Panc1 (cell line): ENCODE data around the gene ARMC8. TPM values are rescaled to one million over a fixed set of nuclear protein-coding genes. Genes with fewer than 3 reads are reported as not detected.

Experiments used
- ATAC-seq: fragments of 200-7000 bp; cut with Tn5 transposase; 2 replicates; pipeline ENCODE4 v1.9.1; 2020; ENCODE audit warnings: mild to moderate bottlenecking, moderate library complexity
- BruUV-seq: library from RNA; stranded (reverse); fragments of 400-500 nt; replicated peaks from 2 replicates; lab custom pipeline; 2021; lab: Mats Ljungman, UMichigan
- CTCF ChIA-PET: fragments of 300-600 bp; sonication (Branson Sonifier 250); formaldehyde crosslinking; loops from one replicate; lab custom pipeline; 2022; ENCODE audit warnings: antibody characterized with exemption; lab: Charles Lee
- POLR2A ChIA-PET: fragments of 300-600 bp; sonication (Branson Sonifier 250); formaldehyde crosslinking; loops from one replicate; lab custom pipeline; 2022; ENCODE audit warnings: antibody characterized with exemption; lab: Charles Lee
- DNase-seq: peaks from one replicate; pipeline ENCODE4 v3.0.0-alpha.2; 2010; ENCODE audit warnings: low read depth, low spot score
- H3K27ac ChIP-seq: 2 replicates; pipeline ENCODE4 v1.5.1; 2011; ENCODE audit warnings: mild to moderate bottlenecking, low read length, inconsistent platforms
- H3K27me3 ChIP-seq: fragments of 200-500 bp; sonication (Bioruptor generic); 2 replicates; pipeline ENCODE4 v1.6.0; 2014; ENCODE audit warnings: low read length, inconsistent platforms; ENCODE audit not compliant: control insufficient read depth, insufficient read depth
- H3K36me3 ChIP-seq: fragments of 200-500 bp; sonication (Bioruptor generic); 2 replicates; pipeline ENCODE4 v1.5.1; 2014; ENCODE audit warnings: inconsistent platforms, mild to moderate bottlenecking, low read length, moderate library complexity; ENCODE audit not compliant: control insufficient read depth, insufficient read depth
- H3K4me1 ChIP-seq: 2 replicates; pipeline ENCODE4 v1.5.1; 2011; ENCODE audit warnings: inconsistent platforms, mild to moderate bottlenecking, low read length, moderate library complexity; ENCODE audit not compliant: control insufficient read depth, insufficient read depth
- H3K4me3 ChIP-seq, 2 experiments: 2 replicates each; pipeline ENCODE4 v1.5.1; 2011 to 2012; ENCODE audit warnings: low read depth in 2 of 2, low read length in 2 of 2, mild to moderate bottlenecking in 2 of 2, inconsistent platforms in 1 of 2, moderate library complexity in 1 of 2
- H3K9me3 ChIP-seq: fragments of 200-500 bp; sonication (Bioruptor generic); 2 replicates; pipeline ENCODE4 v1.5.1; 2014; ENCODE audit warnings: low read depth, mild to moderate bottlenecking, inconsistent platforms, low read length, moderate library complexity; ENCODE audit not compliant: control insufficient read depth, insufficient read depth
- CTCF ChIP-seq: fragments of 450-650 bp; IDR thresholded peaks from 2 replicates; pipeline ENCODE4 v1.5.1; 2017; ENCODE audit warnings: mild to moderate bottlenecking
- POLR2AphosphoS5 ChIP-seq: IDR thresholded peaks from 2 replicates; pipeline ENCODE4 v1.6.1; 2012; ENCODE audit warnings: mild to moderate bottlenecking, low read depth, low read length, moderate library complexity
- REST ChIP-seq, 2 experiments: IDR thresholded peaks; 2 replicates each; pipeline ENCODE4 v1.6.1; 2011 to 2012; ENCODE audit warnings: low read depth in 2 of 2, control low read depth in 1 of 2, low read length in 1 of 2, mild to moderate bottlenecking in 1 of 2, moderate library complexity in 1 of 2; ENCODE audit not compliant: insufficient read depth in 1 of 2
- SIN3A ChIP-seq: IDR thresholded peaks from 2 replicates; pipeline ENCODE4 v1.6.1; 2012; ENCODE audit warnings: low read depth, mild to moderate bottlenecking, low read length, moderate library complexity, borderline replicate concordance; ENCODE audit not compliant: insufficient read depth
- TCF7L2 ChIP-seq: IDR thresholded peaks from 2 replicates; pipeline ENCODE4 v1.6.1; 2011; ENCODE audit warnings: mild to moderate bottlenecking, low read depth, low read length, inconsistent platforms
- in situ Hi-C: cut with HindIII; loops from 2 replicates; pipeline ENCODE4 v1.10.0; 2016; ENCODE audit warnings: low sequenced_read_pairs, low pct_unique_long_range_greater_than_20kb
- intact Hi-C: fragments of 100-400 bp; cut with micrococcal nuclease; formaldehyde crosslinking; loops from one replicate; pipeline ENCODE4 v1.10.0; 2022; ENCODE audit not compliant: unreplicated experiment
- total RNA-seq: library from RNA; stranded (reverse); gene quantifications from one replicate; pipeline ENCODE4 v1.2.1, GENCODE V29; 2021; ENCODE audit not compliant: unreplicated experiment

ARMC8 gene
- total RNA-seq, 1 experiment from 2014 or later, result 56.0 TPM

- Histone ChIP-seq H3K4me1 (peaks cover 2% of the 10 kb centered on the region; the same call in 1 of the 2 replicates), H3K9me3 (no peaks in the 10 kb centered on the region), H3K36me3 (no peaks in the 10 kb centered on the region), H3K27me3 (0 out of 2 replicates have a peak, but pooled peaks cover 6% of the 10 kb centered on the region), H3K4me3 (no peak overlapping the region), H3K27ac (no peak overlapping the region)
- DNase-seq (no peak), ATAC-seq (no peak)
- ChIA-PET POLR2A (no interaction called here), CTCF (no interaction called here)
- no TSS peak for BruUV-seq
- TF ChIP-seq SIN3A, result no peak
- no peak for TF ChIP-seq TCF7L2
- no peak for TF ChIP-seq POLR2AphosphoS5
- TF ChIP-seq REST (IDR thresholded peaks at IDR 0.05; ENCODE audit: insufficient read depth in 1 of 2, low read depth in 2 of 2, low read length in 1 of 2), result no peak
- no peak for TF ChIP-seq CTCF
- in situ Hi-C loops, result no loop called here
- intact Hi-C loops, result no loop called here
Observed at GRCh38 chr3:138323971-138324370, 136.9 kb downstream of the ARMC8 start.

- DNase-seq (no peak), ATAC-seq (no peak)
- intact Hi-C loops, result loop anchor here (5.0 kb wide), 1 partner anchor 144 kb away; no protein-coding TSS in a partner anchor
- no peaks in the 10 kb centered on the region for H3K9me3 ChIP-seq
- no peak overlapping the region for H3K27ac ChIP-seq
- no peak overlapping the region for H3K4me3 ChIP-seq
- in situ Hi-C loops, result no loop called here
- CTCF ChIA-PET, result no interaction called here
- peaks cover 14% of the 10 kb centered on the region for H3K27me3 ChIP-seq
- POLR2A ChIA-PET, result no interaction called here
- H3K36me3 ChIP-seq, result no peaks in the 10 kb centered on the region
- BruUV-seq, result no TSS peak
- TF ChIP-seq TCF7L2, result no peak
- TF ChIP-seq CTCF, result no peak
- TF ChIP-seq REST (IDR thresholded peaks at IDR 0.05; ENCODE audit: insufficient read depth in 1 of 2, low read depth in 2 of 2, low read length in 1 of 2), result no peak
- TF ChIP-seq SIN3A, result no peak
- TF ChIP-seq POLR2AphosphoS5, result no peak
- peaks cover 7% of the 10 kb centered on the region; the same call in 1 of the 2 replicates for H3K4me1 ChIP-seq
Observed at GRCh38 chr3:138325990-138326389, 138.9 kb downstream of the ARMC8 start.
